Activated CD4-positive, alpha-beta T cell treated with anti-CD3 and anti-CD28 coated beads for 36 hours (primary cell): ENCODE measurements around the gene PTPRT. TPM values are rescaled to one million over a fixed set of nuclear protein-coding genes. Genes with fewer than 3 reads are reported as not detected.

Source experiments
- ATAC-seq: fragments of 200-7000 bp; cut with Tn5 transposase; one replicate; pipeline ENCODE4 v1.10.0; 2021; ENCODE audit warnings: mild to moderate bottlenecking, moderate library complexity
- CTCF ChIA-PET: fragments of 350-600 bp; sonication (Branson Sonifier 250); formaldehyde crosslinking; loops from one replicate; lab custom pipeline; 2021; ENCODE audit warnings: antibody characterized with exemption; lab: Charles Lee
- POLR2A ChIA-PET: fragments of 350-600 bp; sonication (Branson Sonifier 250); formaldehyde crosslinking; loops from one replicate; lab custom pipeline; 2021; ENCODE audit warnings: antibody characterized with exemption, inconsistent platforms; lab: Charles Lee
- DNase-seq: peaks from one replicate; pipeline ENCODE4 v3.0.0-alpha.2; 2020
- H3K27ac Mint-ChIP-seq: one replicate; pipeline ENCODE4 v1.8.0; 2021; ENCODE audit warnings: mixed read lengths
- H3K27me3 Mint-ChIP-seq: one replicate; pipeline ENCODE4 v1.8.0; 2021; ENCODE audit warnings: mixed read lengths
- H3K36me3 Mint-ChIP-seq: one replicate; pipeline ENCODE4 v1.8.0; 2021; ENCODE audit warnings: low read depth, mixed read lengths
- H3K4me1 Mint-ChIP-seq: one replicate; pipeline ENCODE4 v1.8.0; 2021; ENCODE audit warnings: mixed read lengths
- H3K4me3 Mint-ChIP-seq: one replicate; pipeline ENCODE4 v1.8.0; 2021; ENCODE audit warnings: mild to moderate bottlenecking, moderate library complexity, mixed read lengths
- H3K9me3 Mint-ChIP-seq: one replicate; pipeline ENCODE4 v1.8.0; 2021; ENCODE audit warnings: low read depth, mixed read lengths
- intact Hi-C, 2 experiments: fragments of 100-400 bp; cut with DNase I in 1 of 2; cut with micrococcal nuclease in 1 of 2; formaldehyde crosslinking; loops; one replicate each; pipeline versions ENCODE4 v1.14.2 to v1.15.1; 2022 to 2024; cut with DNase I, micrococcal nuclease
- total RNA-seq, 2 experiments: library from RNA; stranded (reverse); gene quantifications; one replicate each; pipeline ENCODE4 v1.2.3, GENCODE V29; 2021

The PTPRT gene
- total RNA-seq, 2 experiments from 2014 or later = not detected

- H3K9me3 Mint-ChIP-seq = peaks cover 2% of the 10 kb centered on the region
- H3K4me1 Mint-ChIP-seq = no peaks in the 10 kb centered on the region
- H3K27ac Mint-ChIP-seq = no peak overlapping the region
- no peak overlapping the region for H3K4me3 Mint-ChIP-seq
- DNase-seq (no peak), ATAC-seq (no peak)
- no peaks in the 10 kb centered on the region for H3K36me3 Mint-ChIP-seq
- intact Hi-C loops = no loop called here
- no peaks in the 10 kb centered on the region for H3K27me3 Mint-ChIP-seq
- ChIA-PET POLR2A (no interaction called here), CTCF (no interaction called here)
Measured at GRCh38 chr20:42380287-42380686, 809.4 kb downstream of the PTPRT start.

- Mint-ChIP-seq H3K4me1 (no peaks in the 10 kb centered on the region), H3K27me3 (no peaks in the 10 kb centered on the region), H3K9me3 (no peaks in the 10 kb centered on the region), H3K4me3 (no peak overlapping the region), H3K27ac (no peak overlapping the region), H3K36me3 (no peaks in the 10 kb centered on the region)
- intact Hi-C loops = no loop called here
- ATAC-seq = no peak
- POLR2A ChIA-PET = no interaction called here
- DNase-seq = no peak
- CTCF ChIA-PET = no interaction called here
Measured at GRCh38 chr20:42379385-42379784, 810.3 kb downstream of the PTPRT start.

GRCh38 chr20:42378826-42379225, 810.9 kb downstream of the PTPRT start:
- Mint-ChIP-seq H3K36me3 (no peaks in the 10 kb centered on the region), H3K27ac (no peak overlapping the region), H3K4me3 (no peak overlapping the region), H3K27me3 (no peaks in the 10 kb centered on the region), H3K9me3 (no peaks in the 10 kb centered on the region), H3K4me1 (no peaks in the 10 kb centered on the region)
- ChIA-PET CTCF (no interaction called here), POLR2A (no interaction called here)
- DNase-seq (no peak), ATAC-seq (no peak)
- intact Hi-C loops = no loop called here

GRCh38 chr20:42376131-42376530, 813.6 kb downstream of the PTPRT start:
- no peaks in the 10 kb centered on the region for H3K27me3 Mint-ChIP-seq

GRCh38 chr20:42373049-42373448, 816.7 kb downstream of the PTPRT start:
- no peak for ATAC-seq
- ChIA-PET POLR2A (no interaction called here), CTCF (no interaction called here)
- H3K9me3 Mint-ChIP-seq = no peaks in the 10 kb centered on the region
- DNase-seq = no peak
- no peaks in the 10 kb centered on the region for H3K4me1 Mint-ChIP-seq
- H3K36me3 Mint-ChIP-seq = no peaks in the 10 kb centered on the region
- intact Hi-C loops = no loop called here
- no peaks in the 10 kb centered on the region for H3K27me3 Mint-ChIP-seq
- no peak overlapping the region for H3K4me3 Mint-ChIP-seq
- H3K27ac Mint-ChIP-seq = no peak overlapping the region

More at GRCh38 chr20:42376131-42376530, 813.6 kb downstream of the PTPRT start:
- ATAC-seq = no peak
- Mint-ChIP-seq H3K4me3 (no peak overlapping the region), H3K9me3 (no peaks in the 10 kb centered on the region), H3K27ac (no peak overlapping the region), H3K4me1 (no peaks in the 10 kb centered on the region), H3K36me3 (no peaks in the 10 kb centered on the region)
- DNase-seq = no peak
- ChIA-PET POLR2A (no interaction called here), CTCF (no interaction called here)
- intact Hi-C loops = no loop called here

- ChIA-PET POLR2A (no interaction called here), CTCF (no interaction called here)
- intact Hi-C loops = no loop called here
- Mint-ChIP-seq H3K4me1 (no peaks in the 10 kb centered on the region), H3K27me3 (no peaks in the 10 kb centered on the region), H3K27ac (no peak overlapping the region), H3K36me3 (no peaks in the 10 kb centered on the region), H3K4me3 (no peak overlapping the region), H3K9me3 (no peaks in the 10 kb centered on the region)
- DNase-seq = no peak
- ATAC-seq = no peak
Measured at GRCh38 chr20:42370075-42370474, 819.6 kb downstream of the PTPRT start.

GRCh38 chr20:42368910-42369309, 820.8 kb downstream of the PTPRT start:
- intact Hi-C loops = no loop called here
- Mint-ChIP-seq H3K9me3 (no peaks in the 10 kb centered on the region), H3K27ac (no peak overlapping the region), H3K27me3 (no peaks in the 10 kb centered on the region), H3K36me3 (no peaks in the 10 kb centered on the region), H3K4me1 (no peaks in the 10 kb centered on the region), H3K4me3 (no peak overlapping the region)
- POLR2A ChIA-PET = no interaction called here
- DNase-seq (no peak), ATAC-seq (no peak)
- CTCF ChIA-PET = no interaction called here

- ChIA-PET POLR2A (no interaction called here), CTCF (no interaction called here)
- H3K4me3 Mint-ChIP-seq = no peak overlapping the region
- no peaks in the 10 kb centered on the region for H3K9me3 Mint-ChIP-seq
- no peaks in the 10 kb centered on the region for H3K36me3 Mint-ChIP-seq
- no peak overlapping the region for H3K27ac Mint-ChIP-seq
- intact Hi-C loops = no loop called here
- H3K4me1 Mint-ChIP-seq = no peaks in the 10 kb centered on the region
- no peaks in the 10 kb centered on the region for H3K27me3 Mint-ChIP-seq
- no peak for DNase-seq
- no peak for ATAC-seq
Measured at GRCh38 chr20:42366626-42367025, 823.1 kb downstream of the PTPRT start.

GRCh38 chr20:42364446-42364845, 825.3 kb downstream of the PTPRT start:
- H3K4me3 Mint-ChIP-seq = no peak overlapping the region
- H3K27ac Mint-ChIP-seq = no peak overlapping the region
- H3K27me3 Mint-ChIP-seq = no peaks in the 10 kb centered on the region
- no peaks in the 10 kb centered on the region for H3K36me3 Mint-ChIP-seq
- intact Hi-C loops = no loop called here
- H3K9me3 Mint-ChIP-seq = no peaks in the 10 kb centered on the region
- no peaks in the 10 kb centered on the region for H3K4me1 Mint-ChIP-seq
- POLR2A ChIA-PET = no interaction called here
- DNase-seq = no peak
- no peak for ATAC-seq
- CTCF ChIA-PET = no interaction called here

- DNase-seq (no peak), ATAC-seq (no peak)
- Mint-ChIP-seq H3K9me3 (no peaks in the 10 kb centered on the region), H3K4me3 (no peak overlapping the region), H3K27me3 (no peaks in the 10 kb centered on the region), H3K36me3 (no peaks in the 10 kb centered on the region), H3K4me1 (no peaks in the 10 kb centered on the region), H3K27ac (no peak overlapping the region)
- POLR2A ChIA-PET = no interaction called here
- CTCF ChIA-PET = interaction anchor here (0.7 kb wide), 1 partner anchor 404 kb away, joined by 3 read pairs; no protein-coding TSS in a partner anchor
- intact Hi-C loops = no loop called here
Measured at GRCh38 chr20:42361402-42361970, 828.2 kb downstream of the PTPRT start.

- no peaks in the 10 kb centered on the region for H3K36me3 Mint-ChIP-seq
- no peaks in the 10 kb centered on the region for H3K4me1 Mint-ChIP-seq
- DNase-seq (no peak), ATAC-seq (no peak)
- no peak overlapping the region for H3K4me3 Mint-ChIP-seq
- H3K27ac Mint-ChIP-seq = no peak overlapping the region
- POLR2A ChIA-PET = no interaction called here
- CTCF ChIA-PET = interaction anchor here (0.6 to 0.7 kb wide), 3 partner anchors 164 to 405 kb away, joined by 3 read pairs; no protein-coding TSS in a partner anchor
- no peaks in the 10 kb centered on the region for H3K27me3 Mint-ChIP-seq
- H3K9me3 Mint-ChIP-seq = no peaks in the 10 kb centered on the region
- intact Hi-C loops = no loop called here
Measured at GRCh38 chr20:42360621-42361020, 829.1 kb downstream of the PTPRT start.

- ChIA-PET POLR2A (no interaction called here), CTCF (interaction anchor here (1.2 kb wide), 1 partner anchor 15 kb away, joined by 4 read pairs; no protein-coding TSS in a partner anchor)
- Mint-ChIP-seq H3K9me3 (no peaks in the 10 kb centered on the region), H3K4me1 (no peaks in the 10 kb centered on the region), H3K4me3 (no peak overlapping the region), H3K27ac (no peak overlapping the region), H3K27me3 (no peaks in the 10 kb centered on the region), H3K36me3 (no peaks in the 10 kb centered on the region)
- ATAC-seq (no peak), DNase-seq (no peak)
- intact Hi-C loops = no loop called here
Measured at GRCh38 chr20:42359617-42360016, 830.1 kb downstream of the PTPRT start.
